ENCODE results near the gene LIPC.

The LIPC gene

DNA sequence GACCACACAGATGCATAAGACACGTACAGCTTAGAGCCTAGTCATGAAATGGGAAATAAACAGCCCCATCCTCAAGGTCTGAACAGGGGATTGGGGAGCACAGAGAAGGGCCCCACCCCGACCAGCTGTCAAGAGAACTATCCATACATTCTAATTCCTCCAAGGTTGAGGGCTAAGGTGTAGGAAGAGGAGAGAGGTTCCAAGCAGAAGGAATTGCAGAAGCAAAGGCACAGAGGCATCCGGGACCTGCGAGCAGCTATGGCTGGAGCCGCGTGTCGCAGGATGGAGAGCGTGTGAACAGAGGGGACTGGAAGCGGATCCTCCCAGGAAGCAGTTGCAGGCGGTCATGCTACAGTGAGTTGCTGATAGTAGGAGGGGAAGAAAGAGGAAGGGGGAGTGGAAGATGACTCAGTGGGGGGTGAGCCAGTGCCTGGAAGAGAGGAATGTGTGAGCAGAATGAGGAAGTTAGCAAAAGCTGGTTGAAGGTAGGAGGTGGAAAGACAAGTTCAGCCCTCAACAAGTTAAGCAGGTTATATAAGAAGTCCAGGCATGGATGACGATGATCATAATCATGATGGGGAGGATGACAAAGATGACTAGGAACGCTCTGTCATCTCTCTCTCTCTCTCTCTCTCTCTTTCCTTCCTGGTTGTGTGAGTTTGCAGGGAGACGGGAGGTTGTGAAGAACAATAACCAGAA lies 89.7 kb downstream of the LIPC start:
- Histone ChIP-seq H2AFZ (ENCODE audit: low read depth, low read length) (no peak overlapping the region), H3K9ac (ENCODE audit: low read depth, low read length) (no peak overlapping the region), H3K4me3 (ENCODE audit: low read depth in 1 of 2, low read length in 2 of 2) (no peak overlapping the region), H3K79me2 (ENCODE audit: insufficient read depth, low read length) (no peaks in the 10 kb centered on the region), H3K27me3 (ENCODE audit: insufficient read depth, low read length, poor library complexity) (no peaks in the 10 kb centered on the region), H4K20me1 (ENCODE audit: insufficient read depth, low read length) (no peaks in the 10 kb centered on the region), H3K27ac (ENCODE audit: low read length) (no peak overlapping the region), H3K9me3 (ENCODE audit: insufficient read depth, low read length, severe bottlenecking) (no peaks in the 10 kb centered on the region), H3K4me2 (ENCODE audit: insufficient read depth, low read length) (no peak overlapping the region), H3K4me1 (ENCODE audit: insufficient read depth, low read length) (peaks cover 24% of the 10 kb centered on the region), H3K36me3 (ENCODE audit: insufficient read depth, low read length) (no peaks in the 10 kb centered on the region)
- DNase-seq (no peak), ATAC-seq (ENCODE audit: insufficient read depth, low read depth) (no peak)
- TF ChIP-seq, protein P1, sequence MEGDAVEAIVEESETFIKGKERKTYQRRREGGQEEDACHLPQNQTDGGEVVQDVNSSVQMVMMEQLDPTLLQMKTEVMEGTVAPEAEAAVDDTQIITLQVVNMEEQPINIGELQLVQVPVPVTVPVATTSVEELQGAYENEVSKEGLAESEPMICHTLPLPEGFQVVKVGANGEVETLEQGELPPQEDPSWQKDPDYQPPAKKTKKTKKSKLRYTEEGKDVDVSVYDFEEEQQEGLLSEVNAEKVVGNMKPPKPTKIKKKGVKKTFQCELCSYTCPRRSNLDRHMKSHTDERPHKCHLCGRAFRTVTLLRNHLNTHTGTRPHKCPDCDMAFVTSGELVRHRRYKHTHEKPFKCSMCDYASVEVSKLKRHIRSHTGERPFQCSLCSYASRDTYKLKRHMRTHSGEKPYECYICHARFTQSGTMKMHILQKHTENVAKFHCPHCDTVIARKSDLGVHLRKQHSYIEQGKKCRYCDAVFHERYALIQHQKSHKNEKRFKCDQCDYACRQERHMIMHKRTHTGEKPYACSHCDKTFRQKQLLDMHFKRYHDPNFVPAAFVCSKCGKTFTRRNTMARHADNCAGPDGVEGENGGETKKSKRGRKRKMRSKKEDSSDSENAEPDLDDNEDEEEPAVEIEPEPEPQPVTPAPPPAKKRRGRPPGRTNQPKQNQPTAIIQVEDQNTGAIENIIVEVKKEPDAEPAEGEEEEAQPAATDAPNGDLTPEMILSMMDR (IDR thresholded peaks at IDR 0.05; ENCODE audit: borderline replicate concordance, extremely low read depth, low read length, poor library complexity, severe bottlenecking) = no peak
- TF ChIP-seq EZH2 (IDR thresholded peaks at IDR 0.05; ENCODE audit: borderline replicate concordance, low read depth, low read length, severe bottlenecking) = no peak

DNA sequence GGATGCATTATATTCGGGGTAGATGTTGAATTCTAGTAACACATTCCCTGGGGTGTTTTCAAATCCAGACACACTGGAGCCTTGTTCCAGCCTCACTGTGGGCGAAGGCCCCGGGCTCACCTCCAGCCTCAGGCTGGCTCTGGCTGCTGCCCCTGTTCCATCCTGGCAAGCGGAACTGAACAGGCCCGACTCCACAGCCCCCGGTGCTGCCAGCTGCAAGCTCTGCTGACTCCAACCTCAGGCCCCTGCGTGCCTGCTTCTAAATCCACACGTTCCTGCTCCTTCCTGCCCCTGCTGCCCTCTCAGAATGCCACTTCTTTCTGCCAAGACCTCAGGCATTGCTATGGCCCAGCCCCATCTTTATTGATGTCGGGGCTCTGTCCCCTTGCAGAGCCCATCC lies 90.6 kb downstream of the LIPC start:
- H4K20me1 ChIP-seq (ENCODE audit: insufficient read depth, low read length) = no peaks in the 10 kb centered on the region
- ATAC-seq (ENCODE audit: insufficient read depth, low read depth) = no peak
- no peak overlapping the region for H3K9ac ChIP-seq (ENCODE audit: low read depth, low read length)
- H3K79me2 ChIP-seq (ENCODE audit: insufficient read depth, low read length) = no peaks in the 10 kb centered on the region
- TF ChIP-seq, protein P1 (IDR thresholded peaks at IDR 0.05; ENCODE audit: borderline replicate concordance, extremely low read depth, low read length, poor library complexity, severe bottlenecking) = no peak
- no peak for TF ChIP-seq EZH2 (IDR thresholded peaks at IDR 0.05; ENCODE audit: borderline replicate concordance, low read depth, low read length, severe bottlenecking)
- H3K4me2 ChIP-seq (ENCODE audit: insufficient read depth, low read length) = no peak overlapping the region
- no peak overlapping the region for H2AFZ ChIP-seq (ENCODE audit: low read depth, low read length)
- H3K9me3 ChIP-seq (ENCODE audit: insufficient read depth, low read length, severe bottlenecking) = no peaks in the 10 kb centered on the region
- H3K27me3 ChIP-seq (ENCODE audit: insufficient read depth, low read length, poor library complexity) = no peaks in the 10 kb centered on the region
- no peak overlapping the region for H3K4me3 ChIP-seq (ENCODE audit: low read depth in 1 of 2, low read length in 2 of 2)
- no peaks in the 10 kb centered on the region for H3K36me3 ChIP-seq (ENCODE audit: insufficient read depth, low read length)
- no peak overlapping the region for H3K27ac ChIP-seq (ENCODE audit: low read length)
- H3K4me1 ChIP-seq (ENCODE audit: insufficient read depth, low read length) = peaks cover 15% of the 10 kb centered on the region
- DNase-seq = no peak

DNA sequence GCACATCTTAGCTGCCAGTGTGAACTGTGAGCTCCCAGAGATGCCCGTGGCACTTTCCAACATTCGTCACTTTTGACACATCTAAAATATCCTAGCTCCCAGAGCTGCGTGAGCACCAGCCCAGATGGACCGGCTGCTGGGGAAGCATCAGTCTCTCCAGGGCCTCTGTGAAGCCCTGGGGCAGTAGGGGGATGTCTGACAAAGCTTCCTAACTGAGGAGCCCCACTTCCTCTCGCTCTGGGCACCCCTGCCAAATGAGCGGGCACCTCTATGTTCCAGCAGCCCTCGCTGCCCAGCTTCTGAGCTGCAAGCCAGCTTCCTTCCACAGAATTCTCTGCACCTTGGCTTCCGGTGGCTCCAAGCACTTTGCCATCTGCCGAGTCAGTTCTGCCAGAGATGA lies 91.1 kb downstream of the LIPC start:
- Histone ChIP-seq H3K4me1 (ENCODE audit: insufficient read depth, low read length) (peaks cover 10% of the 10 kb centered on the region), H3K4me2 (ENCODE audit: insufficient read depth, low read length) (no peak overlapping the region), H3K4me3 (ENCODE audit: low read depth in 1 of 2, low read length in 2 of 2) (no peak overlapping the region), H2AFZ (ENCODE audit: low read depth, low read length) (no peak overlapping the region), H4K20me1 (ENCODE audit: insufficient read depth, low read length) (no peaks in the 10 kb centered on the region), H3K27ac (ENCODE audit: low read length) (no peak overlapping the region), H3K9me3 (ENCODE audit: insufficient read depth, low read length, severe bottlenecking) (no peaks in the 10 kb centered on the region), H3K36me3 (ENCODE audit: insufficient read depth, low read length) (no peaks in the 10 kb centered on the region), H3K27me3 (ENCODE audit: insufficient read depth, low read length, poor library complexity) (no peaks in the 10 kb centered on the region), H3K9ac (ENCODE audit: low read depth, low read length) (no peak overlapping the region), H3K79me2 (ENCODE audit: insufficient read depth, low read length) (no peaks in the 10 kb centered on the region)
- ATAC-seq (ENCODE audit: insufficient read depth, low read depth) (no peak), DNase-seq (no peak)
- TF ChIP-seq, protein P1 (IDR thresholded peaks at IDR 0.05; ENCODE audit: borderline replicate concordance, extremely low read depth, low read length, poor library complexity, severe bottlenecking) = no peak
- TF ChIP-seq EZH2 (IDR thresholded peaks at IDR 0.05; ENCODE audit: borderline replicate concordance, low read depth, low read length, severe bottlenecking) = no peak

All from DND-41 (cell line).